Endometrial microvascular endothelial cells (primary cell): ENCODE data around the gene FUNDC1. TPM values are rescaled to one million over a fixed set of nuclear protein-coding genes. Genes with fewer than 3 reads are reported as not detected.

Experiments
- in situ Hi-C: cut with HindIII; loops from 2 replicates; pipeline ENCODE4 v1.10.0; 2017; ENCODE audit warnings: low sequenced_read_pairs, low pct_unique_long_range_greater_than_20kb; ENCODE audit errors: inconsistent ontology term
- total RNA-seq: library from RNA; depleted of rRNA; stranded (reverse); fragments of >200 nt; gene quantifications from one replicate; pipeline ENCODE4 v1.2.3, GENCODE V29; 2015; ENCODE audit errors: inconsistent ontology term

The FUNDC1 gene
- total RNA-seq, 1 donor from 2014 or later: 8.6 TPM

DNA sequence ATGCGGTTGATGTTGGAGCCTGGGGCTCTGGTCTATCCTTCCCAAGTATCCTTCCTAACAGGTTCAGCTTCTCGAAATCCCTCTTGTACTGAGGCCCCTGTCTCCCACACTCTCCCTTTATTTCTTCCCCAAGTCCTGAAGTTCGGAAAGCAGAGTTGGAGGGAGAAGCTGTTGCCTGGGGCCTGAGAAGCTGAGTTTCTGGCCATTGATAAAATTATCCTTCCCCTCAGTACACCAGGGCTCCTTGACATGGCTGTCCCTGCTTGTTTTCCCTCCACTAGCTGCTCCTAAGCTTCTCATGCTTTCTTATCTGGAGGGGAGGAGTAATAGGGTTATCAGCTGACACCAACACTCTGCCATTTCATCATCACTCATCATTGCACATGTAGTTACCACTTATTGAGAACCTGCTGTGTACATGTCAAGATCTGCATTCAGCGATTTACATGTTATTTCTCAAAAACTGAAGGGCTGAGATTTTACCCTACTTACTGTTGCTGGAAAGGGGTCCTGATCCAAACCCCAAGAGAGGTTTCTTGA lies 58.0 kb downstream of the FUNDC1 start:
- in situ Hi-C loops: no loop called here

DNA sequence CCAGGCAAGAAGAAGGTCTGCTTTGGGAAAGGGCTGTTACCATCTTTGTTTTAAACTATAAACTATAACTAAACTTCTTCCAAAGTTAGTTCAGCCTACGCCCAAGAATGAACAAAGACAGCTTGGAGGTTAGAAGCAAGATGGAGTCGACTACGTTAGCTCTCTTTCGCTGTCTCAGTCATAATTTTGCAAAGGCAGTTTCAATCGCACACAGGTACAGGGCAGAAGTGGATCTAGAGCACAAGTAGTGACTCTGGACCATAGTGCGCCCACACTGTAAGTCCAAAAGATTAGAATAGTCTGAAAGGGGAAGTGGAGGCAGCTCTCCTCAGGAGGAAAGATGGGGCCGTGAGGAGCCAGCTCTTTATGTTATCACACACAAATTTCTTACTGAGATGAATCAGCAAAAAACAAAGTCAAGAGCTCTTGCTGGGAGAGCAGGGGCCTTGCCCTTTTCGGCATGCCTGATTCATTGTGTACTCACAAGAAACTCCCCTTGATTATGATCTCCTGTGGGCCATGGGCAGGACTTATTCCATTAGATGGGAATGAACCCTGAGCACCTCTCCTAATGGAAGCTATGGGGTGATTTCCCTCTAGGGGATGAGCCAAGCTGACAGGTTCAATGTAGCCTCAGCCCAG lies 58.6 kb downstream of the FUNDC1 start:
- in situ Hi-C loops: no loop called here

- in situ Hi-C loops: no loop called here
Measured at GRCh38 chrX:44482575-44482974, 60.1 kb downstream of the FUNDC1 start.

- in situ Hi-C loops: no loop called here
Measured at GRCh38 chrX:44480591-44480990, 62.1 kb downstream of the FUNDC1 start.

GRCh38 chrX:44474410-44474809 lies 68.2 kb downstream of the FUNDC1 start:
- in situ Hi-C loops: no loop called here

Other genes starting within 250 kb of the FUNDC1 start
- not detected for gene EFHC2, start 199.2 kb downstream of the FUNDC1 start, total RNA-seq